K562 (cell line): ENCODE measurements around the gene DENND2C. TPM values are rescaled to one million over a fixed set of nuclear protein-coding genes. Genes with fewer than 3 reads are reported as not detected.

ENCODE experiments used
- ASH1L ChIP-seq: fragments of 450-650 bp; IDR thresholded peaks from 2 replicates; pipeline ENCODE4 v1.6.1; 2018; ENCODE audit warnings: borderline replicate concordance, mild to moderate bottlenecking, low read depth; ENCODE audit not compliant: partially characterized antibody
- BRD9 ChIP-seq: fragments of 450-650 bp; IDR thresholded peaks from 2 replicates; pipeline ENCODE4 v1.6.1; 2018; ENCODE audit warnings: low read depth; ENCODE audit not compliant: partially characterized antibody
- CREB1 ChIP-seq, 2 experiments: sonication (generic) in 1 of 2; formaldehyde crosslinking in 1 of 2; IDR thresholded peaks; 2 replicates each; pipeline versions ENCODE4 v1.6.1 to v1.8.0; 2012 to 2022; ENCODE audit warnings: inconsistent platforms in 1 of 2, mild to moderate bottlenecking in 1 of 2, missing genetic modification reagents in 1 of 2, moderate library complexity in 1 of 2
- HOMEZ ChIP-seq: fragments of 250-450 bp; sonication (Bioruptor Pico); IDR thresholded peaks from 2 replicates; pipeline ENCODE4 v1.4.0; 2020; ENCODE audit warnings: mild to moderate bottlenecking, moderate library complexity
- NR0B1 ChIP-seq: fragments of 450-650 bp; IDR thresholded peaks from one replicate; pipeline ENCODE4 v1.6.1; 2018; ENCODE audit warnings: mild to moderate bottlenecking, moderate library complexity; ENCODE audit not compliant: partially characterized antibody
- PTBP1 ChIP-seq: fragments of 200-400 bp; formaldehyde crosslinking; IDR thresholded peaks from 2 replicates; pipeline ENCODE4 v1.6.1; 2017; ENCODE audit warnings: low read depth, low read length
- PTRF ChIP-seq: fragments of 450-650 bp; IDR thresholded peaks from 2 replicates; pipeline ENCODE4 v1.6.1; 2016; ENCODE audit warnings: mild to moderate bottlenecking, missing genetic modification characterization, missing compliant biosample characterization
- RBM14 ChIP-seq: fragments of 200-400 bp; formaldehyde crosslinking; IDR thresholded peaks from 2 replicates; pipeline ENCODE4 v1.6.1; 2018; ENCODE audit warnings: low read depth, mild to moderate bottlenecking, low read length, moderate library complexity, borderline replicate concordance; ENCODE audit not compliant: insufficient read depth
- SMAD1 ChIP-seq: fragments of 150-350 bp; IDR thresholded peaks from 2 replicates; pipeline ENCODE4 v1.6.1; 2014; ENCODE audit warnings: low read length, low read depth; ENCODE audit not compliant: partially characterized antibody
- SRSF7 ChIP-seq: fragments of 200-400 bp; formaldehyde crosslinking; optimal IDR thresholded peaks from 2 replicates; pipeline ENCODE3; 2017; ENCODE audit warnings: mild to moderate bottlenecking, low read depth, low read length
- U2AF1 ChIP-seq: fragments of 200-400 bp; formaldehyde crosslinking; optimal IDR thresholded peaks from 2 replicates; pipeline ENCODE3; 2017; ENCODE audit warnings: mild to moderate bottlenecking, low read depth, low read length, moderate library complexity
- ZBTB1 ChIP-seq: sonication (generic); formaldehyde crosslinking; IDR thresholded peaks from 2 replicates; pipeline ENCODE4 v1.8.1; 2023; ENCODE audit warnings: missing genetic modification reagents, low read depth, mild to moderate bottlenecking, borderline replicate concordance
- ZNF584 ChIP-seq: fragments of 200-800 bp; sonication (Bioruptor generic); IDR thresholded peaks from 2 replicates; pipeline ENCODE4 v1.6.1; 2016; ENCODE audit warnings: low read depth, mild to moderate bottlenecking, missing genetic modification characterization, missing compliant biosample characterization
- ZNF75A ChIP-seq: fragments of 450-650 bp; formaldehyde crosslinking; IDR thresholded peaks from 2 replicates; pipeline ENCODE4 v1.4.0; 2020; ENCODE audit warnings: mild to moderate bottlenecking
- ZNF780A ChIP-seq: fragments of 250-450 bp; sonication (Bioruptor Pico); IDR thresholded peaks from 2 replicates; pipeline ENCODE4 v1.5.0; 2021; ENCODE audit warnings: mild to moderate bottlenecking
- polyA plus RNA-seq, 8 experiments: library from polyadenylated mRNA; depleted of rRNA in 4 of 8; stranded (reverse) in 5 of 8; unstranded in 3 of 8; fragments of >200 nt; fragmentation: Nextera tagmentation in 2 of 8; fragmentation: Illumina TruSeq in 1 of 8; extraction: Ambion mirVana in 2 of 8; extraction: Trizol in 1 of 8; gene quantifications; 2 replicates each; pipeline versions ENCODE4 v1.2.1 to v1.2.3, GENCODE V29; 2011 to 2014; ENCODE audit warnings: inconsistent platforms in 1 of 8, missing spikeins in 1 of 8
- total RNA-seq, 7 experiments: library from RNA; depleted of rRNA in 6 of 7; stranded (reverse); fragments of >200 nt in 6 of 7; fragmentation: Illumina TruSeq in 2 of 7; extraction: Trizol in 2 of 7; gene quantifications; 2 replicates each; pipeline versions ENCODE4 v1.2.1 to v1.2.3, GENCODE V29; 2011 to 2021; ENCODE audit warnings: low replicate concordance in 1 of 7
- TF ChIP-seq, protein P1 (sequence below): fragments of 450-650 bp; formaldehyde crosslinking; IDR thresholded peaks from 2 replicates; pipeline ENCODE4 v1.4.0; 2020; ENCODE audit warnings: mild to moderate bottlenecking
- TF ChIP-seq, protein P2 (sequence below): sonication (generic); formaldehyde crosslinking; IDR thresholded peaks from 2 replicates; pipeline ENCODE4 v1.8.1; 2023; ENCODE audit warnings: mild to moderate bottlenecking, missing genetic modification reagents, moderate library complexity
- TF ChIP-seq, protein P3 (sequence below): sonication (generic); formaldehyde crosslinking; IDR thresholded peaks from 2 replicates; pipeline ENCODE4 v1.8.1; 2023; ENCODE audit warnings: mild to moderate bottlenecking, missing genetic modification reagents

Gene DENND2C
- total and polyA plus RNA-seq, 9 of the 15 experiments (the other 6 are each of a cell fraction or from before 2014, with no cell fraction given) = 0.03 to 0.25 (median 0.14) TPM

- TF ChIP-seq BRD9 (no peak), RBM14 (no peak), NR0B1 (no peak), ZBTB1 (no peak), PTBP1 (0 out of 2 replicates have a peak, but pooled peaks have one; percentile 30), U2AF1 (no peak), ASH1L (no peak), PTRF (tag) (no peak), HOMEZ (no peak), ZNF75A (CRISPR knock-in tag) (no peak), SRSF7 (no peak), ZNF780A (CRISPR knock-in tag) (no peak), ZNF584 (CRISPR knock-in tag) (no peak), CREB1 (IDR thresholded peaks at IDR 0.05) (peak; percentile 95), CREB1 (CRISPR knock-in tag; IDR thresholded peaks at IDR 0.05) (peak; percentile 97), SMAD1 (no peak)
- TF ChIP-seq, protein P1, sequence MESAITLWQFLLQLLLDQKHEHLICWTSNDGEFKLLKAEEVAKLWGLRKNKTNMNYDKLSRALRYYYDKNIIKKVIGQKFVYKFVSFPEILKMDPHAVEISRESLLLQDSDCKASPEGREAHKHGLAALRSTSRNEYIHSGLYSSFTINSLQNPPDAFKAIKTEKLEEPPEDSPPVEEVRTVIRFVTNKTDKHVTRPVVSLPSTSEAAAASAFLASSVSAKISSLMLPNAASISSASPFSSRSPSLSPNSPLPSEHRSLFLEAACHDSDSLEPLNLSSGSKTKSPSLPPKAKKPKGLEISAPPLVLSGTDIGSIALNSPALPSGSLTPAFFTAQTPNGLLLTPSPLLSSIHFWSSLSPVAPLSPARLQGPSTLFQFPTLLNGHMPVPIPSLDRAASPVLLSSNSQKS (CRISPR knock-in tag) = 0 out of 2 replicates have a peak, but pooled peaks have one; percentile 20
- TF ChIP-seq, protein P2, sequence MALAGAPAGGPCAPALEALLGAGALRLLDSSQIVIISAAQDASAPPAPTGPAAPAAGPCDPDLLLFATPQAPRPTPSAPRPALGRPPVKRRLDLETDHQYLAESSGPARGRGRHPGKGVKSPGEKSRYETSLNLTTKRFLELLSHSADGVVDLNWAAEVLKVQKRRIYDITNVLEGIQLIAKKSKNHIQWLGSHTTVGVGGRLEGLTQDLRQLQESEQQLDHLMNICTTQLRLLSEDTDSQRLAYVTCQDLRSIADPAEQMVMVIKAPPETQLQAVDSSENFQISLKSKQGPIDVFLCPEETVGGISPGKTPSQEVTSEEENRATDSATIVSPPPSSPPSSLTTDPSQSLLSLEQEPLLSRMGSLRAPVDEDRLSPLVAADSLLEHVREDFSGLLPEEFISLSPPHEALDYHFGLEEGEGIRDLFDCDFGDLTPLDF (CRISPR knock-in tag) = peak; percentile 46; the same call in 1 of the 2 replicates
- TF ChIP-seq, protein P3, sequence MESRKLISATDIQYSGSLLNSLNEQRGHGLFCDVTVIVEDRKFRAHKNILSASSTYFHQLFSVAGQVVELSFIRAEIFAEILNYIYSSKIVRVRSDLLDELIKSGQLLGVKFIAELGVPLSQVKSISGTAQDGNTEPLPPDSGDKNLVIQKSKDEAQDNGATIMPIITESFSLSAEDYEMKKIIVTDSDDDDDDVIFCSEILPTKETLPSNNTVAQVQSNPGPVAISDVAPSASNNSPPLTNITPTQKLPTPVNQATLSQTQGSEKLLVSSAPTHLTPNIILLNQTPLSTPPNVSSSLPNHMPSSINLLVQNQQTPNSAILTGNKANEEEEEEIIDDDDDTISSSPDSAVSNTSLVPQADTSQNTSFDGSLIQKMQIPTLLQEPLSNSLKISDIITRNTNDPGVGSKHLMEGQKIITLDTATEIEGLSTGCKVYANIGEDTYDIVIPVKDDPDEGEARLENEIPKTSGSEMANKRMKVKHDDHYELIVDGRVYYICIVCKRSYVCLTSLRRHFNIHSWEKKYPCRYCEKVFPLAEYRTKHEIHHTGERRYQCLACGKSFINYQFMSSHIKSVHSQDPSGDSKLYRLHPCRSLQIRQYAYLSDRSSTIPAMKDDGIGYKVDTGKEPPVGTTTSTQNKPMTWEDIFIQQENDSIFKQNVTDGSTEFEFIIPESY (CRISPR knock-in tag) = 0 out of 2 replicates have a peak, but pooled peaks have one; percentile 30
Observed at GRCh38 chr1:114716304-114717170, 46.7 kb upstream of the DENND2C start, which contains the start of gene NRAS (continued).
